HepG2 (cell line): ENCODE data around the gene SERPINA6. TPM values are rescaled to one million over a fixed set of nuclear protein-coding genes. Genes with fewer than 3 reads are reported as not detected.

Source experiments
- AKAP8 ChIP-seq: sonication (generic); formaldehyde crosslinking; IDR thresholded peaks from 2 replicates; pipeline ENCODE4 v1.5.1; 2020; ENCODE audit warnings: mild to moderate bottlenecking, missing genetic modification reagents
- FOXP1 ChIP-seq, 2 experiments: fragments of 450-650 bp in 1 of 2; IDR thresholded peaks; 2 replicates each; pipeline ENCODE4 v1.6.1; 2017 to 2018; ENCODE audit warnings: antibody characterized with exemption in 1 of 2
- GATA4 ChIP-seq: sonication (generic); IDR thresholded peaks from 2 replicates; pipeline ENCODE4 v1.6.1; 2016; ENCODE audit warnings: antibody characterized with exemption, low read depth, borderline replicate concordance
- GATAD2A ChIP-seq: IDR thresholded peaks from 2 replicates; pipeline ENCODE4 v1.6.1; 2016
- HNRNPH1 ChIP-seq: fragments of 200-400 bp; formaldehyde crosslinking; optimal IDR thresholded peaks from 2 replicates; pipeline ENCODE3; 2017; ENCODE audit warnings: mild to moderate bottlenecking, low read depth, low read length
- KLF12 ChIP-seq: sonication (generic); formaldehyde crosslinking; IDR thresholded peaks from 2 replicates; pipeline ENCODE4 v1.4.0; 2020; ENCODE audit warnings: missing genetic modification reagents, borderline replicate concordance
- NCOA2 ChIP-seq: sonication (generic); formaldehyde crosslinking; IDR thresholded peaks from 2 replicates; pipeline ENCODE4 v1.8.0; 2022; ENCODE audit warnings: inconsistent platforms
- NCOR1 ChIP-seq: fragments of 200-600 bp; sonication (generic); IDR thresholded peaks from 2 replicates; pipeline ENCODE4 v1.7.0; 2017; ENCODE audit warnings: antibody characterized with exemption, low read length, borderline replicate concordance
- NFE2L2 ChIP-seq: fragments of 150-350 bp; IDR thresholded peaks from 2 replicates; pipeline ENCODE4 v1.6.1; 2014; ENCODE audit warnings: low read length
- RFX1 ChIP-seq: fragments of 450-650 bp; IDR thresholded peaks from 2 replicates; pipeline ENCODE4 v1.6.1; 2017
- SIN3B ChIP-seq: fragments of 150-350 bp; IDR thresholded peaks from 2 replicates; pipeline ENCODE4 v1.6.1; 2014; ENCODE audit warnings: low read length
- TEAD3 ChIP-seq: optimal IDR thresholded peaks from 2 replicates; pipeline ENCODE3; 2016; ENCODE audit warnings: borderline replicate concordance
- U2AF1 ChIP-seq: fragments of 200-400 bp; formaldehyde crosslinking; optimal IDR thresholded peaks from 2 replicates; pipeline ENCODE3; 2017; ENCODE audit warnings: mild to moderate bottlenecking, low read depth, low read length
- ZFP36L1 ChIP-seq: sonication (generic); formaldehyde crosslinking; IDR thresholded peaks from 2 replicates; pipeline ENCODE4 v1.8.0; 2022; ENCODE audit warnings: mild to moderate bottlenecking, missing genetic modification reagents, moderate library complexity
- ZFP37 ChIP-seq: sonication (generic); formaldehyde crosslinking; IDR thresholded peaks from 2 replicates; pipeline ENCODE4 v1.4.0; 2020; ENCODE audit warnings: missing genetic modification reagents, borderline replicate concordance
- ZNF75D ChIP-seq: sonication (generic); formaldehyde crosslinking; IDR thresholded peaks from 2 replicates; pipeline ENCODE4 v1.8.1; 2023; ENCODE audit warnings: missing genetic modification reagents, mild to moderate bottlenecking, borderline replicate concordance
- polyA plus RNA-seq, 8 experiments: library from polyadenylated mRNA; depleted of rRNA in 3 of 8; stranded (reverse) in 7 of 8; unstranded in 1 of 8; fragments of >200 nt; fragmentation: Illumina TruSeq in 4 of 8; extraction: Trizol in 4 of 8; gene quantifications; 2 replicates each; pipeline versions ENCODE4 v1.2.1 to v1.2.3, GENCODE V29; 2011 to 2016; ENCODE audit warnings: low read depth in 4 of 8, missing spikeins in 1 of 8, mixed read lengths in 1 of 8; ENCODE audit not compliant: insufficient read depth in 1 of 8
- total RNA-seq, 5 experiments: library from RNA; depleted of rRNA; stranded (reverse); fragments of >200 nt; fragmentation: Illumina TruSeq; extraction: Trizol; gene quantifications; 2 replicates each; pipeline ENCODE4 v1.2.3, GENCODE V29; 2016; ENCODE audit warnings: low read depth in 1 of 5
- TF ChIP-seq, protein P1 (sequence below): IDR thresholded peaks from 2 replicates; pipeline ENCODE4 v1.6.1; 2016; ENCODE audit warnings: low read depth, missing genetic modification reagents, missing compliant biosample characterization
- TF ChIP-seq, protein P2 (sequence below): IDR thresholded peaks from 2 replicates; pipeline ENCODE4 v1.6.1; 2016; ENCODE audit warnings: low read depth, control low read depth
- TF ChIP-seq, protein P3 (sequence below): sonication (generic); formaldehyde crosslinking; IDR thresholded peaks from 2 replicates; pipeline ENCODE4 v1.8.1; 2023; ENCODE audit warnings: mild to moderate bottlenecking, moderate library complexity, missing genetic modification reagents
- TF ChIP-seq, protein P4 (sequence below): sonication (generic); formaldehyde crosslinking; IDR thresholded peaks from 2 replicates; pipeline ENCODE4 v1.8.0; 2022; ENCODE audit warnings: mild to moderate bottlenecking, missing genetic modification reagents, moderate library complexity

The SERPINA6 gene
- total and polyA plus RNA-seq, 2 of the 13 experiments (the other 11 are each of a cell fraction or from before 2014, with no cell fraction given) = 260 to 333 TPM

DNA sequence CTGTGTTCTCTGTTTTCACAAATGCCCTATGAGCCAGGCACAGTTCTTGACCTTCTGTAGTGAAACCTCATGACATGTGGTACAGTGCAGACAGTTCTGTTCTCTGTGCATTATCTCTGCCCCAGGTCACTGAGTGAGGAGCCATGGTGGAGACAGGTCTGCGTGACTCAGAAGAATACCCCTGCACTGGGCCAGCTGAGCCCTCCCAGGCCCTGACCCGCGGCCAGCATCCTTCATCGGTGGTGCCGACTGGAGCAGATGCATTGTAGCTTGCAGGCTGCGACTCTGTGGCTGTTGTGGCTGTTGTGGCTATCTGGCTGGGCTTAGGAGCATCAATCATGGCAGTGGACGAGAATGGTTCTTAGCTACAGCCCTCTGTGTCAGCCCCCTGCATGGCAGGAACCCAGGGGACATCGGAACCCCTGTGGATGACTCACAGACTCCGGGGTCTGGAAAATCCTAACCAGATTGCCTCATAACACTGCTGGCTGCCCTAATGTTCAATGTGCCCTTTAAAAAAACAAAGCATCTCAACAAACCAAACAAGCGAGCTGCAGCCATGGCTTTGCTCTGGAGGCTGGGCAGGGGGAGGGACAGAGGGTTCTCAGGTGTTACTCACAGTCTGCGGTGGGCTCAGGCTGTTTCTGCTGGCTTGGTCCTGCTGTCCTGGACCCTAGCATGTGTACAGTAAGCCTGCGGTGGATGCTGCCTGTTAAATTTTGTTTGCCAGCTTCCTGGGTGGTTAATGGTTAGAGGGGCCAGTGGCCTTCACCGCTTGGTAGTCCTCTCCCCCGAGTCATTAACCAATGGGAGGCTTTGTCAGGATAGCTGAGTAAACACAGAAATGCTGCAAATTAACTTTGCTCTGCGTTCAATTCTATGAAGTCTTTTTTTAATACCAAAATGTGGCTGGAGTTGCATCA is at the start of gene SERPINA6 (continued):
- TF ChIP-seq, protein P1, sequence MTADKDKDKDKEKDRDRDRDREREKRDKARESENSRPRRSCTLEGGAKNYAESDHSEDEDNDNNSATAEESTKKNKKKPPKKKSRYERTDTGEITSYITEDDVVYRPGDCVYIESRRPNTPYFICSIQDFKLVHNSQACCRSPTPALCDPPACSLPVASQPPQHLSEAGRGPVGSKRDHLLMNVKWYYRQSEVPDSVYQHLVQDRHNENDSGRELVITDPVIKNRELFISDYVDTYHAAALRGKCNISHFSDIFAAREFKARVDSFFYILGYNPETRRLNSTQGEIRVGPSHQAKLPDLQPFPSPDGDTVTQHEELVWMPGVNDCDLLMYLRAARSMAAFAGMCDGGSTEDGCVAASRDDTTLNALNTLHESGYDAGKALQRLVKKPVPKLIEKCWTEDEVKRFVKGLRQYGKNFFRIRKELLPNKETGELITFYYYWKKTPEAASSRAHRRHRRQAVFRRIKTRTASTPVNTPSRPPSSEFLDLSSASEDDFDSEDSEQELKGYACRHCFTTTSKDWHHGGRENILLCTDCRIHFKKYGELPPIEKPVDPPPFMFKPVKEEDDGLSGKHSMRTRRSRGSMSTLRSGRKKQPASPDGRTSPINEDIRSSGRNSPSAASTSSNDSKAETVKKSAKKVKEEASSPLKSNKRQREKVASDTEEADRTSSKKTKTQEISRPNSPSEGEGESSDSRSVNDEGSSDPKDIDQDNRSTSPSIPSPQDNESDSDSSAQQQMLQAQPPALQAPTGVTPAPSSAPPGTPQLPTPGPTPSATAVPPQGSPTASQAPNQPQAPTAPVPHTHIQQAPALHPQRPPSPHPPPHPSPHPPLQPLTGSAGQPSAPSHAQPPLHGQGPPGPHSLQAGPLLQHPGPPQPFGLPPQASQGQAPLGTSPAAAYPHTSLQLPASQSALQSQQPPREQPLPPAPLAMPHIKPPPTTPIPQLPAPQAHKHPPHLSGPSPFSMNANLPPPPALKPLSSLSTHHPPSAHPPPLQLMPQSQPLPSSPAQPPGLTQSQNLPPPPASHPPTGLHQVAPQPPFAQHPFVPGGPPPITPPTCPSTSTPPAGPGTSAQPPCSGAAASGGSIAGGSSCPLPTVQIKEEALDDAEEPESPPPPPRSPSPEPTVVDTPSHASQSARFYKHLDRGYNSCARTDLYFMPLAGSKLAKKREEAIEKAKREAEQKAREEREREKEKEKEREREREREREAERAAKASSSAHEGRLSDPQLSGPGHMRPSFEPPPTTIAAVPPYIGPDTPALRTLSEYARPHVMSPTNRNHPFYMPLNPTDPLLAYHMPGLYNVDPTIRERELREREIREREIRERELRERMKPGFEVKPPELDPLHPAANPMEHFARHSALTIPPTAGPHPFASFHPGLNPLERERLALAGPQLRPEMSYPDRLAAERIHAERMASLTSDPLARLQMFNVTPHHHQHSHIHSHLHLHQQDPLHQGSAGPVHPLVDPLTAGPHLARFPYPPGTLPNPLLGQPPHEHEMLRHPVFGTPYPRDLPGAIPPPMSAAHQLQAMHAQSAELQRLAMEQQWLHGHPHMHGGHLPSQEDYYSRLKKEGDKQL (CRISPR knock-in tag) = no peak
- TF ChIP-seq FOXP1 (IDR thresholded peaks at IDR 0.05) (no peak), FOXP1 (CRISPR knock-in tag; IDR thresholded peaks at IDR 0.05) (peak; percentile 55; the same call in 1 of the 2 replicates), TEAD3 (CRISPR knock-in tag) (peak; percentile 9), ZFP37 (no peak), GATA4 (peak; percentile 76; the same call in 1 of the 2 replicates), NCOA2 (CRISPR knock-in tag) (peak; percentile 6; the same call in 1 of the 2 replicates), SIN3B (no peak; the same call in 1 of the 2 replicates), ZFP36L1 (CRISPR knock-in tag) (no peak), KLF12 (CRISPR knock-in tag) (no peak), U2AF1 (no peak), ZNF75D (CRISPR knock-in tag) (no peak), HNRNPH1 (no peak), GATAD2A (CRISPR knock-in tag) (peak; percentile 73), RFX1 (no peak), NFE2L2 (no peak), NCOR1 (no peak), AKAP8 (no peak)
- TF ChIP-seq, protein P2, sequence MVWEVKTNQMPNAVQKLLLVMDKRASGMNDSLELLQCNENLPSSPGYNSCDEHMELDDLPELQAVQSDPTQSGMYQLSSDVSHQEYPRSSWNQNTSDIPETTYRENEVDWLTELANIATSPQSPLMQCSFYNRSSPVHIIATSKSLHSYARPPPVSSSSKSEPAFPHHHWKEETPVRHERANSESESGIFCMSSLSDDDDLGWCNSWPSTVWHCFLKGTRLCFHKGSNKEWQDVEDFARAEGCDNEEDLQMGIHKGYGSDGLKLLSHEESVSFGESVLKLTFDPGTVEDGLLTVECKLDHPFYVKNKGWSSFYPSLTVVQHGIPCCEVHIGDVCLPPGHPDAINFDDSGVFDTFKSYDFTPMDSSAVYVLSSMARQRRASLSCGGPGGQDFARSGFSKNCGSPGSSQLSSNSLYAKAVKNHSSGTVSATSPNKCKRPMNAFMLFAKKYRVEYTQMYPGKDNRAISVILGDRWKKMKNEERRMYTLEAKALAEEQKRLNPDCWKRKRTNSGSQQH (CRISPR knock-in tag) = no peak; the same call in 1 of the 2 replicates
- TF ChIP-seq, protein P3, sequence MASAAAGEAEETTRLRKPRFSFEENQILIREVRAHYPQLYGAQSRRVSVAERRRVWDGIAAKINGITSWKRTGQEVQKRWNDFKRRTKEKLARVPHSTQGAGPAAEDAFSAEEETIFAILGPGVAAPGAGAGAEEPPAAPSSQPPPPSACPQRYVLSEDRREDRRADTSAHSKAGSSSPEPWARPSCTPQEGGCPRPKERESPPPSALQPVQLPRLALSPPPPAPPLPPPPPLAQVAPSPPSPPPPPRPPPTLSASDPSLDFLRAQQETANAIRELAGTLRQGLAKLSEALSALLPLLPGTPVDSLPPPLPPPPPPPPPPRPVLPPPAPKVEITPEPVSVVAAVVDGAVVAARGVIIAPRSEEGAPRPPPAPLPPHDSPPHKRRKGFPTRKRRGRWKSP = peak; percentile 75
- TF ChIP-seq, protein P4, sequence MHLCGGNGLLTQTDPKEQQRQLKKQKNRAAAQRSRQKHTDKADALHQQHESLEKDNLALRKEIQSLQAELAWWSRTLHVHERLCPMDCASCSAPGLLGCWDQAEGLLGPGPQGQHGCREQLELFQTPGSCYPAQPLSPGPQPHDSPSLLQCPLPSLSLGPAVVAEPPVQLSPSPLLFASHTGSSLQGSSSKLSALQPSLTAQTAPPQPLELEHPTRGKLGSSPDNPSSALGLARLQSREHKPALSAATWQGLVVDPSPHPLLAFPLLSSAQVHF (CRISPR knock-in tag) = 0 out of 2 replicates have a peak, but pooled peaks have one; percentile 9
